Activated CD8-positive, alpha-beta memory T cell treated with anti-CD3 and anti-CD28 coated beads for 36 hours (primary cell): ENCODE measurements around the gene UBASH3A. TPM values are rescaled to one million over a fixed set of nuclear protein-coding genes. Genes with fewer than 3 reads are reported as not detected.

Source experiments
- CTCF ChIA-PET: fragments of 350-600 bp; sonication (Branson Sonifier 250); formaldehyde crosslinking; loops from one replicate; lab custom pipeline; 2021; ENCODE audit warnings: antibody characterized with exemption; lab: Charles Lee
- POLR2A ChIA-PET: fragments of 350-600 bp; sonication (Branson Sonifier 250); formaldehyde crosslinking; loops from one replicate; lab custom pipeline; 2021; ENCODE audit warnings: antibody characterized with exemption; lab: Charles Lee
- total RNA-seq, 2 experiments: library from RNA; stranded (reverse); gene quantifications; one replicate each; pipeline ENCODE4 v1.2.3, GENCODE V29; 2021

UBASH3A gene
- total RNA-seq, 2 experiments from 2014 or later: 27.4 to 28.2 TPM

- POLR2A ChIA-PET: no interaction called here
These were observed 74.8 kb downstream of the UBASH3A start for GRCh38 chr21:42478504-42478903.

DNA sequence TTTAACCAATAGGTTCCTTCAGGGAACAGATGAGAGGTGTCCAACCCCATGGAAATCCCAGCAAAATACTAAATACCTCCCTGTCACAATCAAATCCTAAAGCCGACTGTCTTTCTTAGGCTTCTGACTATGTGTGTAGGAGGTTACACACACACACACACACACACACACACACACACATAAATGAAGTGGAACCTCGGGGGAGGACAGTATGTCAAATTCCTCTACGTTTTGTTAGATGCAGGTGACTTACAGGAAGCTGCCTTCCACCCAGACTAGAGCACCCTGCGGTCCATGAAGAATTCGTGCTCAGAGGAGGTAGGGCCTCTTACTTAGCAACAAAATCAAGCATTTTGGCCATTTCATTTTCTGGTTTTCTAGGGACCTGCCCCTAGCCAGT is 75.9 kb downstream of the UBASH3A start:
- CTCF ChIA-PET: interaction anchor here (0.8 kb wide), 1 partner anchor 137 kb away, joined by 3 read pairs; no protein-coding TSS in a partner anchor
- POLR2A ChIA-PET: no interaction called here

More at GRCh38 chr21:42478504-42478903, 74.8 kb downstream of the UBASH3A start:
- CTCF ChIA-PET: no interaction called here

- CTCF ChIA-PET: no interaction called here
- POLR2A ChIA-PET: no interaction called here
These were observed 77.0 kb downstream of the UBASH3A start for GRCh38 chr21:42480736-42481135.

GRCh38 chr21:42481169-42481568 is 77.5 kb downstream of the UBASH3A start:
- POLR2A ChIA-PET: interaction anchor here (0.5 kb wide), 1 partner anchor 31 kb away, joined by 5 read pairs; no protein-coding TSS in a partner anchor
- CTCF ChIA-PET: no interaction called here

DNA sequence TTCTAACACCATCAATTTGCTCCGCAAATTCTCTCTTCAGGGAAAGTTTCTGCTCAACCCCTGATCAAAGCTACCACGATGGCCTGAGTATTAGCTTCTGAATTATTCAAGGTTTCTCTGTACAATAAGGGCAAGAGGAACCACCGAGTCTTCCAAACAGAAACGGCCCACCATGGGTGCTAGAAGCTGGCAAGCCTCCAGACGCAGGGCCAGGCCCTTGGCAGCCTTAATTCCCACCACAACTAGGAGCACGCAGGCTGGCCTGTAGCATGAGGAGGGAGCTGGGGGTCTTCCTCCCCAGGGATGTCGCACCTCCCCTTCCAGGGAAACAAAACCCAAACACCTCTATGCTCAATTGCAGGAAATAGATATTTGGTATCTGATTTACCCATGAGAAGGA is 81.3 kb downstream of the UBASH3A start:
- ChIA-PET POLR2A (no interaction called here), CTCF (no interaction called here)

GRCh38 chr21:42486072-42486471 is 82.4 kb downstream of the UBASH3A start:
- ChIA-PET POLR2A (no interaction called here), CTCF (no interaction called here)

DNA sequence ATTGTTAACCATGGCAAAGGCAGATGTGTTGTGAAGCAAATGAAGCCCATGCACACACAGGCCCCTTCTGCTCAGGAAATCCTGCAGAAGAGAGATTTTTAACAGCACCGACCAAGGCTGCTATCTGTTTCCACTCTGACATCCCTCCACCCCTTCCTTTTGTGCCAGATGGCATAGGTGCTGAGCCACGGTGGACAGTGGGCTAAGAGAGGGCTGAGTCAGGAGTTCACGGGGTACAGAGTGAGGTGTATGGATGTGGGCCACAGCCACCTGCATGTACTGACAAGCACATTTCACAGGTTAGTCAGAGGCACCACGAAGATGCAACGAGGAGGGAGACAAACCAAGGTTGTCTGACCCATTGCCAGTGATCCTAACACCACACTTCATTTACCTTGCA is 82.8 kb downstream of the UBASH3A start:
- CTCF ChIA-PET: interaction anchor here (0.6 kb wide), 1 partner anchor 229 kb away, joined by 3 read pairs; no protein-coding TSS in a partner anchor
- POLR2A ChIA-PET: no interaction called here

- ChIA-PET POLR2A (no interaction called here), CTCF (no interaction called here)
These were observed 85.4 kb downstream of the UBASH3A start for GRCh38 chr21:42489006-42489563.

DNA sequence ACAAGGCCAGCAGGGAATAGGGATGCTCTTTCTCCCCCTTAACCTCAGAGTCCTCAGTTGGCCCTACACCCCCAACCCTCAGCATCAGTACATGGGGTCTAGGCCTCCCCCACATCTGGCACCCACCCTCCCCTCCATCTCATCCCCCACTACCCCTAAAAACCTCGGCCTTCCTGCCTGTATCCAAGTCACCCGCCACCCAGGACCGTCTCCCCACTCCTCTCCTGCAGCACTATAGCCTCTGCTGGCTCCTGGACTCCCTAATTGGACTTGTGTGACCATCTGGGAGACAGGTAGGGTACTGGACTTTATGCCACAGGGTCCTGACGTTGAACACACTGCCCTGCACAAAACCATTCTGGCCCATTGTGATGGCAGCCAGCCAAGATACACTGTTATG is 86.3 kb downstream of the UBASH3A start:
- ChIA-PET POLR2A (interaction anchor here (1.1 kb wide), 1 partner anchor 382 kb away, joined by 3 read pairs; no protein-coding TSS in a partner anchor), CTCF (no interaction called here)

GRCh38 chr21:42490720-42491119 is 87.0 kb downstream of the UBASH3A start:
- POLR2A ChIA-PET: interaction anchor here (1.1 kb wide), 1 partner anchor 382 kb away, joined by 3 read pairs; no protein-coding TSS in a partner anchor
- CTCF ChIA-PET: interaction anchor here (1.0 kb wide), 1 partner anchor 181 kb away, joined by 3 read pairs; no protein-coding TSS in a partner anchor

DNA sequence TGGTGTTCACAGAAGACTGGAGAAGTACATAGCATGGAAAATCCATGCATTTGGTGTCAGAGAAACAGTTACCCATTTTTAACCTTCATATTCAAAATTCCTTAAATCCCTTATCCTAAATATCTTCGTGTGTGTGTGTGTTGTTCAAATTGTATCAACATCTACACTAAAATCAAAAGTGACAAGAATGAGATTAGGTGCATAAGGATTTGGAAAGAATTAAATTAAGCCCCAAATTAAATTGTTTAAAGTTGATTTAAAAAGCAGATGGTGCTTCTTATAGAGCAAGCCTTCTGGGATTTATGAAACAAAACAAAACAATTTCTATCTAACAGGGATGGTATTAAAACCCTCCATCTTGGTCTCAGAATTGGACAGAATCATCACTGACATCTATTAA is 87.6 kb downstream of the UBASH3A start:
- ChIA-PET CTCF (interaction anchor here (1.0 kb wide), 1 partner anchor 181 kb away, joined by 3 read pairs; no protein-coding TSS in a partner anchor), POLR2A (interaction anchor here (1.1 kb wide), 1 partner anchor 383 kb away, joined by 3 read pairs; no protein-coding TSS in a partner anchor)

DNA sequence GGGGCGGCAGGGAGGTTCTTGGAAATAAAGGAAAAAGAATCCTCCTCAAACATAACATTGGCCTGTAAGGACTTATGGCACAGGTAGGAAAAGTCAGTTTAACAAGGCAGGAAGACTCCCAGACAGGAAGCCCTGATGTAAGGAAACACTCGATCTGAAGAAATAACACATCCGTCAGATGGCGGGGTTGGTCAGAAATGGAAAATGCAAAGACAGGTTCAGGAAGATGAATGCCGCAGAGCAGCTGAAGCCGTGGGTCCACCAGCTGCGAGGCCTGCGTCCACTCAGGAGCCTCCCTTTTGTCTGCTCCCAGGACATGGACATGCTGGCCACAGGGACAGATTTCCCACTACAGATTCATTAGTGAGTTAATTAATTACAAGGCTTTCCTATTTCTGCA is 88.5 kb downstream of the UBASH3A start:
- ChIA-PET CTCF (no interaction called here), POLR2A (no interaction called here)

DNA sequence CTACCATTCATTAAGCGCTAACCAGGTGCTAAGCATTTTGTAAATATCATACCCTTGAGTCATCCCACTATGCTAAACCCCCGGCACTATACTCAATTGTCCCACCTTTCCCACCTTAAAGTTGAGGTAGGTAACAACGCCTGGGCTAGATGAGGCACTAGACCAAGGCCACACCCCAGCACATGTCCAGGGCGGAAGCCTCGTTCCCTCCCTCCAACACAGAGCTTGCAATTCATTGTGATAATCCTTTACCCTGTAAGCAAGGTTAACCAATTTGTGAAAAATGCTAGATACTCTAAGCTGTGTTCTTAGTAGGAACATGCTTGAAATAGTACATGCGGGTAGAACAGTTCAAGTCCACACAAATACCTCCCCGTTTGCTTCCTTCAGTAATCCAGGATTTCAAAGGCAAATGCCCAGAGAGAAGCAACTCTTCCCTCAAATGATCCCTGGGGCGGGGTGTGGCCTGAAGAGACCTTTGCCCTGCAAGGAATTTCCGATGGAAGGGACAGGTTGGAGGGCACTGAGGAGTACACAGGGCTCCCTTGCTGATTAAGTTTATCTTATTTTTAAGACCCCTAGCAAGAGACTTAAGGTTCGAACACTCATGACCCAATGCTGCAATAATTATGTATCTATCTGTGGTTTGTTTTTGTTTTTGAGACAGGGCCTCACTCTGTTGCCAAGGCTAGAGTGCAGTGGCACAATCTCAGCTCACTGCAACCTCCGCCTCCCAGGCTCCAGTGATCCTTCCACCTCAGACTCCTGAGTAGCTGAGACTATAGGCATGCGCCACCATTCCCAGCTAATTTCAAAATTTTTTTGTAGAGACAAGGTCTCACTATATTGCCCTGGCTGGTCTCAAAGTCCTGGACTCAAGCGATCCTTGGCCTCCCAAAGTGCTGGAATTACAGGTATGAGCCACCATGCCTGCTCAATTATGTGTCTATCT is 89.7 kb downstream of the UBASH3A start:
- ChIA-PET CTCF (no interaction called here), POLR2A (no interaction called here)

DNA sequence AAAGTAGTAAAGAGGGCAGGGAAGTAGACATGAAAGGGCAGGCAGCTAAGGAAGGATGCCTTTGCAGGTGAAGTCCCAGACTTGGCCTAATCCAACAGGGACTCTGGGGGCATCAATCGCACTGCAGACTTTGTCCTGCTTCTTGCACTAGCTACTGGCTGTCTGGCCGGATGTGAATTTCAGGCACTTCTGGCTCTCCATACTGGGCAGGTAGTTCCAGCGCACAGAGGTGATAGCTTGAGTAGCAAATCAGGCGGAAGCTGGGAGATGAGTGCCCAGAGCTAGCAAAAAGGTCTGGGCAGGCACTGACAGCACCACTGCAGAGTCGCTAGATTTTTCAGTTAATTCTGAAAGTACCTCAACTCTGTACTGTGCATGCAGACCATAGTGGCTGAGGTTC is 91.3 kb downstream of the UBASH3A start:
- ChIA-PET POLR2A (no interaction called here), CTCF (interaction anchor here (0.9 kb wide), 1 partner anchor 256 kb away, joined by 3 read pairs; no protein-coding TSS in a partner anchor)

DNA sequence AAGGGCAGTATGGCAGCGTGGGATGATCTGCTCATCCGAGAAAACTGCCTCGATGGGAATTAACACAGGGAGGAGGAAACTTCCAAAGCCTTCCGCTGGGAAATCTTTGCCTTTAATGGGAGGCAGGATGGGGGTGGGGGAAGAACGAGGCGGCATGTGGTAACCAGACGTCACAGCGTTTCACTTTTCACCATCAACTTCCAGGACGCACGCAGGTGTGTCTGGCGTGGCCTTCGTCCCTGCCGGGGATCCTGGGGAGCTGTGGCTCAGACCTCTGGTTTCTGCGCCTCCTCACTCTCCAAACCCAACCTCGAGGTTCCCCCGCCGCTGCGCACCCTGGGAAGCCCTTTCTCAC is 92.0 kb downstream of the UBASH3A start:
- POLR2A ChIA-PET: no interaction called here
- CTCF ChIA-PET: interaction anchor here (0.9 kb wide), 1 partner anchor 257 kb away, joined by 3 read pairs; no protein-coding TSS in a partner anchor

DNA sequence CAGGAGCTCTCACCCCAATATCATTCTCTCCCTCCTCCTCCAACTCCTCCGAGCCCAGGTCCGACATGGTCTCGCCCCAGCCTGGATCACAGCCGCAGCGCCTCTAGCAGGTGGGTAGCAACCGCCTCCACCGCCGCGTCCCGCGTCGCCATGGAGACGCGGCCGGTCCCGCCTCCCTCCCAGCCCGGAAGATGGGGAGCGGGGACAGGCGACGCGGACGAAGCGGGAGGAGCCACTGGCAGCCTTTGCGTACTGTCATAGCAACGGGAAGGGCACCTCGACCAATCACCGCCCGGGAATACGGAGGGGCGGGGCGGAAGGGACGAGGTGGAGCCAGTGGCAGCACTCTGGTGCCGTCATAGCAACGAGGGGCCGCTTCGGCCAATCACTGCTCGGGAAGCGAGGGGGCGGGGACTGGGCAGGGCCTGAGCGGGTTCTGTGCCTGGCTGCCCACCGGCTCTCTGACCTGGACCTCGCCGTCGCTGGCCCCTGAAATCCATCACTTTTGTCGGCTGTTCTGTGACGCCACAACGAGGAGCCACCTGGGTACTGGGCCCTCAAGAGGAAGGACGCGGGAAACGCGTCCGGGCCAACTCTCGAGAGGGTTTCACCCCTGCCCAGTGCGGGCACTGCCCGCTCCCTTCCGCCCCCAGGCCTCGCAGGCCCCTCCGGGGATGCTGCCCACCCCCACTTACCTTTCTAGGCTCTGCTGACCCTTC is 92.6 kb downstream of the UBASH3A start, which contains the start of gene RSPH1:
TSS of gene RSPH1 (minus strand) at position 105 of the 719 bp plus-strand sequence. CDS start at position 67, 38 bp downstream.
- POLR2A ChIA-PET: no interaction called here

DNA sequence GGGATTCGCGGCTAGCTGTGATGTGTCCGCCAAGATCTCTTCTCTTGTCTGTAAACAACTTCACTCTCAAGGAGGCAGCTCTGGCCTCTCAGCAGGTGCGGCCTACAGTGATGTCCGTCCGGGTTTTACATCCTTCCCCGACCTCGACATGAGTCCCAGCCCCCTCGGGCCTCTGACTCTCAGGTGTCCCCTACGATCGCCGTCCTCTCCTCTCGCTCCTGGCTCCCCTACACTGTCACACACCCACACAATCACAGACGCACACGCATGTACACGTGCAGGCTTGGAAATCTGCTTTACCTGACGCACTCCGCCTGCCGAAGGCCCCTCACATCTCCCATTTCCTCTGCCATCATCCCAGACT is 93.1 kb downstream of the UBASH3A start:
- CTCF ChIA-PET: interaction anchor here (1.0 kb wide), 1 partner anchor 17 kb away, joined by 3 read pairs; no protein-coding TSS in a partner anchor

More for the DNA sequence above, 92.6 kb downstream of the UBASH3A start, which contains the start of gene RSPH1:
- CTCF ChIA-PET: interaction anchor here (0.9 to 1.0 kb wide), 2 partner anchors 18 to 258 kb away, joined by 3 read pairs; no protein-coding TSS in a partner anchor

More for the DNA sequence above, 93.1 kb downstream of the UBASH3A start:
- POLR2A ChIA-PET: no interaction called here
